Ureter (tissue), 1 donor: Measurements from ENCODE around the gene ANKUB1. TPM values are rescaled to one million over a fixed set of nuclear protein-coding genes. Genes with fewer than 3 reads are reported as not detected.
A peak's percentile ranks its signal among the peaks of the same experiment; 100 is the strongest.

Experiments
- DNase-seq: peaks from one replicate; pipeline ENCODE4 v3.0.0-alpha.2; 2020; ENCODE audit warnings: low spot score
- total RNA-seq: library from RNA; stranded (reverse); gene quantifications from one replicate; pipeline ENCODE4 v1.2.4, GENCODE V29; 2023
- donor health status: DM: yes; HTN: yes; CAD: no.

The ANKUB1 gene
- total RNA-seq, 1 donor from 2014 or later, result not detected

DNA sequence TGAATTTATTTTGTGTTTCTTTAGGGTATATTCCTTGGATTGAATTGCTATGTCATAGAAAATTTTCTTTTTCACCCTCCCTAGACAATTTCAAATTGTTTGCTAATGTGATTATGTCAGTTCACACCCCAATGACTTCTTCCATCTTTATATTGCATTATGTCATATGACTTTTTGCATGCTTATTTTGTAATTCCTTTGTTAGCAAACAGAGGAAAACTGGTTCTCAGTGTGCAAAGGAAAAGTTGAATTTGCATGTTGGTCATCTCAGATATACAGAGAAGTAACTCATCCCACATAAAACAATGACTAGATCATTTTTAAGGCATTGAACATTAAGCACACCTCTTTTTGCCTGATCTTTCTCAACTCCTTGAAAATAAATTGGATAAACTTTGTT is 17.3 kb upstream of the ANKUB1 start:
- DNase-seq, result no peak

DNA sequence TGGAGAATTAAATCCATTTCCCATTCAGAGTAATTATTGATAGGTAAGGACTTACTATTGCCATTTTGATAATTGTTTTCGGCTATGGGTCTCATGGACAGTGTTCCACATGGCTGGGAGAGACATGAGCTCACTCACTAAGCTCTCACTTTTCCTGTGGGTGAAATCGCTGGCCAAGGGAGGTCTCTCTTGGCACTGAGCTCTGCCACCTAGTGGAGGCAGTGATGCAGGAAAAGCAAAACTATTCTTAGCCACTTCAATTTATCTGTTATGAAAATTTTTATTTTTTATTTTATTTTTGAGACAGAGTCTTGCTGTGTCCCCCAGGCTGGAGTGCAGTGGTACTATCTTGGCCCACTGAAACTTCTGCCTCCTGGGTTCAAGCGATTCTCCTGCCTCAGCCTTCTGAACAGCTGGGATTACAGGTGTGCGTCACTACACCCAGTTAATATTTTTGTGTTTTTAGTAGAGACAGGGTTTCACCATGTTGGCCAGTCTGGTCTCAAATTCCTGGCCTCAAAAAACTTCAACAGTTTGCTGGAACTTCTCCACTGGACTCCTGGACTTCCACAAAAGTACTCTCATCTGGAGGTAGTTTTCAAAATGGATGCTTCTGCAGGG is 16.0 kb upstream of the ANKUB1 start:
- peak; percentile 66 for DNase-seq

GRCh38 chr3:149806171-149806778 is 13.9 kb upstream of the ANKUB1 start:
- no peak for DNase-seq

DNA sequence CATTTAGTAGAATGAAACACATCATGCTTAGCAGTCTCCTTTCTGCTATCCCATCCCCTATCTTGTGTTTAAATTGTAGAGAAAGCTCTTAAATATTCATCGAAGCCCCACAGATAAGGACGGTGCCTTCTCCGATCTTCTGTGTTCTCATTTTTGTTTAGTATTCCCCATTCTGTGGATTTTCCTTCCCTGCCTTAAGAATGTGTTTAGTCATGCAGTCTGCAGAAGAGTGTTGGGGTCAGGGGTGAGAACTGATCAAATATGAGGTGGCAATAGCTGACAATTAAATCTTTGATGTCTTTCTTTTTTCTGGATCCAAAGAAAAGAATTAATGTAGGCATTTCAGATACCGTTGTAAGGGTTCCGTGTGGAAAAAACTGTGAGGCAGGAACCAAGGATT is 9.3 kb upstream of the ANKUB1 start:
- DNase-seq, result no peak

DNA sequence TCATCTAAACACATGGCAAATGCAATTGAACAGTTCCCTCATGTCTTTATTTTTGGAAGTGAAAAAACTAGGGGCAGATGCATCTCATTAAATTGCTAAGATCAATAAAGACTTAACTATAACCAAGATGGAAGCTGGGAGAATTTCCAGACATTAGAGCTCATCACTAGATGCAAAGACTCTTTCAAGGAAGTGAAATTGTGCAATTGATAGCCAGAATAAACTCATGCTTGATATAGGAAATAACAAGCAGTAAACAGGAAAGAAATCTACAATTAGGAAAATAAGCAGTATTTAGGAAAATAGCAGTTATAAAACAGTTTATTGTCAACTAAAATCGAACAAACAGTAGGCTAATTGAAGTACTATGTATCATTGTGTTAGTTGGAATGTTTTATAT is 8.8 kb upstream of the ANKUB1 start:
- DNase-seq, result no peak

GRCh38 chr3:149800693-149801092 is 8.3 kb upstream of the ANKUB1 start:
- DNase-seq, result no peak

GRCh38 chr3:149796026-149796425 is 3.7 kb upstream of the ANKUB1 start:
- no peak for DNase-seq

DNA sequence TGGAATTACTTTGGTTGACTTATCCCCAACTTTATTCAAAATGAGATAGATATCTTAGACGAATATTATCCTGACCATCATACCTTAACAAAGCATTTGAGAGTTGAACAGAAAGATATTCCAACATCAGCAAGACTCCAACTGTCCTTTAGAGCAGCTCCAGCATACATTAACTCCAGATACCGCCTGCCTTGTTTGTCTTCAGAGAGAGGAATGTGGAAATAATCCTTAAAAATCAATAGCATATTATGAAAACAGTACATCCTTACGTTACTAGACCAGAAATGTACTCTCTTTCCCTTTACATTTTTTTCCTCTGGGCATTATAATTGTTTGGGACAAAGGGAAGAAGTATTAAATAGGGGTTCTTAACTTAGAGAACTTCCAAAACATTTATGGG is 1.7 kb downstream of the ANKUB1 start:
- DNase-seq, result no peak

- DNase-seq, result no peak
Observed at GRCh38 chr3:149790268-149790667, 2.1 kb downstream of the ANKUB1 start.

DNA sequence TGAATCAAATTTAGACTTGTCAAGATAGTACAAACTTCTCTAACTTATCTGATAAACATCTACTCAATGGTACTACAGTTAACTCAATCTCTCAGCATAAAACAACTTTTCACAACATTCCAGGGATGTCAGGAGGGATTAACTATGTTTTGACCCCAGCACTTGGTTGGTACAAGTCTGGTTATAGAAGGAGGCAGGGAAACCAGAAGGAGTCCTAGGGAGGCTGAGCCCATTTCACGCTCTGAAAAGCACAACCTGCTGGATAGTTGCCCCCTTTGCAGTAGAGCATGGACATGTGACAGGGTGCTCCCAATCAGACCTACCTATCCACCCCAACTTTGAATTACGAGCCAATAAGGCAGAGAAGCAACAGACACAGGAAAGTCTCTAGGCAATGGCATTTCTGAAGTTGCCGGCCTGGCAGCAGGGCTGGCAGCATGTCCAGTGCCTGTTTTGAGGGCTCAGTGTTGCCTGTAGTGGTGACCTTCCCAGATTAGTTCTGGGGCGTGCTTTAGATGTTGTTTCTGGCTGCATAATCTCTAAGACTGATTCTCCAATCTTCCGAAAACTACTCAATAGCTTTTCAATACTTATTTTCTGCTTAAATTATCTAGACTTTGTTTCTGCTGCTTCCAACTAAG is 8.2 kb downstream of the ANKUB1 start:
- no peak for DNase-seq

DNA sequence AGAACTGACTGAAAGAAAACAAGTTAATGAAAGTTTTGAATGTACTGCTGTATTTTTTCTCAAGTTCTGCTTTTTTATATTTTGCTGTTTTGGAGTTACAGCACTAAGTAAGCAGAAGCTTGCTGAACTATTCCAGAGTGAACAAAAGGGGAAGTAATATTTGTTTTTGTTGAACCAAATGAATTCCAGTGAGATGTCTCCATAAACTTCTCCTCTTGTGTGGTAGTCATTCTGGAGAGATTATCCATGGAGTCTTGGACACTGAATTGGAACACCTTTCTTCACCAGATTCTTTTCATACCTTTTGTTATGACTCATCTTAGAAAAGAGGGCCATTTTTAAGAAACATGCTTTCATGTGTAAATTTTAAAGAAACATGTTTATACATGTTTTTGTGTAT is 8.8 kb downstream of the ANKUB1 start:
- no peak for DNase-seq

- DNase-seq, result no peak
Observed at GRCh38 chr3:149781741-149782140, 10.6 kb downstream of the ANKUB1 start.

DNA sequence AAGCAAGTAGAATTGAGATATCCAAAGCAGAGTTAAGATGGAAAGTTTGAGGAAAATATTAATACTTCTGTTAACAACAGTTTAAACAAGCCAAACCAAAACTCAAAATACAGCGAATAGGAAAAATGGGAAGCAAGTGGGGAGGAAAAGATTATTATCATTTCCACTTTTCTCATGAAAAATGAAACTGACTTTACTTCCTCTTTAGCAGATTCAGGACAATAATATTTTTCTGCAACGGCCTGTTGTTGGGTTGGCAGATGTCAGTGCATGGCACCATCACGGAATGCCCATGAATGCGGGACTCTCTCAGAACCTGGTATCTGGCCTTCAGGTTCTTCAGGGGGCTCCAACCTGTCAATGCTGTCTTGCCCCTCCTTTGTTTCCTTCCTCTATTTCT is 11.1 kb downstream of the ANKUB1 start:
- DNase-seq, result no peak

- DNase-seq, result no peak
Observed at GRCh38 chr3:149777414-149778214, 14.7 kb downstream of the ANKUB1 start.

DNA sequence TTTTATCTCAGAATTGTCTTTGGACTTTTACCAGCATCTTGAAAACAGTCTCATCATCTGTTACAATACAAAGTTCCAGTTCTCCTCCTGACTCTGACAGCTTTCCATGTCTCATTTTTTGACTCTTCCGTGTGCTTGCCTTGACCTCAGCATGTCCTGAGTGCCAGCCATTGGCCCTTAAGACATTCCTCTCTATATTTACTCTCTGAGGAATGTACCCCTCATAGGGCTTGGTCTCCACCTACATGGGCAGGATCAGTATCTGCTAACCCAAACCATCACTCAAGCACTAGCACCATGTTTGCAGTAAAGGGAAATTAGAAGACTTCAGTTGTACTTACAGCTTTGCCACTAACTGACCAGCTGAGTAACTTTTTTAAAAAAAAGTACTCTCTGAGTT is 16.2 kb downstream of the ANKUB1 start:
- no peak for DNase-seq

GRCh38 chr3:149772861-149773260 is 19.5 kb downstream of the ANKUB1 start:
- no peak for DNase-seq

GRCh38 chr3:149771652-149772271 is 20.6 kb downstream of the ANKUB1 start:
- peak; percentile 44 for DNase-seq

GRCh38 chr3:149770246-149770645 is 22.1 kb downstream of the ANKUB1 start:
- DNase-seq, result no peak

- no peak for DNase-seq
Observed at GRCh38 chr3:149768704-149769103, 23.6 kb downstream of the ANKUB1 start.

DNA sequence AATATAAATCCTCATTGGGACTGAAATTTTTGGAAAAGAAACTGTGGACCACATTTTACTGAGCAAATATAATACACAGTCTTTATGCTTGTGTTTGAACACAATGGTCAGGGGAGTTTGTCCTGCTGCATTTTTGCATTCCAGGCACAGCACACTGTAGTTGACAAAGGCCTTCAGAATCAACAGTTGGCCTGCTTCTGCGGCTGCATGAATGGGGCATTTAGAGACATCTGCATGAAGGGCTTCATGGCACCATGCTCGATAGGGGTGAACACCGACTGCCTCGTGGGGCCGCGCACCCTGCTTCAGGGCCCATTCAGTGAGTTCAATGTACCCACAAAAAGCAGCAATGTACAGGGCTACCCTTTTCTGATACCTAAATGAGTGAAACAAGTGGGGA is 24.6 kb downstream of the ANKUB1 start:
- no peak for DNase-seq

- no peak for DNase-seq
Observed at GRCh38 chr3:149765762-149766334, 26.5 kb downstream of the ANKUB1 start.

DNA sequence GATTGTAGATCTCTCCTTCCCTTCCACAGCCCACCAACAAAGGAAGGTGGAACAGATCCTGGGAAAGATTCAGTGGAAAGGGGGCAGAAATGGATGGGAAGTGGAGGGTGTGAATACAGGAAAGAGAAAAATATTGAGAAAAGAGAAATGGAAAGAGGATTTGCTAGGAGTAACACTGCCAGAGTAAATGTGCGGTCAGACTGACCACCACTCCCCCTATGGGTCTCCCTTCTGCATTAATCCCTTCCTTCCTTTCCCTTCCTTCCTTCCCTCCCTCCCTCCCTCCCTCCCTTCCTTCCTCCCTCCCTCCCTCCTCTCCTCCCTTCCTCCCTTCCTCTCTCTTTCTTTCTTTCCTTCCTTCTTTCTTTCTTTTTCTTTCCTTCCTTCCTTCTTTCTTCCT is 28.1 kb downstream of the ANKUB1 start:
- DNase-seq, result no peak
